GM23338 (cell line): ENCODE data around the gene AMPD3. TPM values are rescaled to one million over a fixed set of nuclear protein-coding genes. Genes with fewer than 3 reads are reported as not detected.

Experiments used
- ATAC-seq: fragments of 200-7000 bp; cut with Tn5 transposase; 3 replicates; pipeline ENCODE4 v1.9.1; 2020
- DNase-seq: peaks from one replicate; pipeline ENCODE4 v3.0.0-alpha.2; 2015; ENCODE audit warnings: low spot score
- H2AFZ ChIP-seq: fragments of 200-600 bp; sonication (generic); 2 replicates; pipeline ENCODE4 v1.8.0; 2016; ENCODE audit warnings: antibody characterized with exemption, mild to moderate bottlenecking, moderate library complexity
- H3F3A ChIP-seq: fragments of 200-600 bp; sonication (generic); replicated peaks from 2 replicates; pipeline ENCODE4 v1.8.0; 2017; ENCODE audit warnings: antibody characterized with exemption, mixed run types, low read depth
- H3K27ac ChIP-seq: fragments of 200-600 bp; sonication (generic); 2 replicates; pipeline ENCODE4 v1.6.1; 2016; ENCODE audit warnings: low read depth
- H3K27me3 ChIP-seq: fragments of 200-600 bp; sonication (generic); 2 replicates; pipeline ENCODE4 v1.8.0; 2016; ENCODE audit warnings: mild to moderate bottlenecking, mixed run types, moderate library complexity; ENCODE audit not compliant: insufficient read depth
- H3K36me3 ChIP-seq: fragments of 200-600 bp; sonication (generic); 2 replicates; pipeline ENCODE4 v1.8.0; 2016; ENCODE audit warnings: mild to moderate bottlenecking; ENCODE audit not compliant: insufficient read depth
- H3K4me1 ChIP-seq: fragments of 200-600 bp; sonication (generic); 2 replicates; pipeline ENCODE4 v1.8.0; 2016; ENCODE audit warnings: mild to moderate bottlenecking, moderate library complexity; ENCODE audit not compliant: insufficient read depth
- H3K4me2 ChIP-seq: fragments of 200-600 bp; sonication (generic); 2 replicates; pipeline ENCODE4 v1.7.1; 2017; ENCODE audit warnings: mixed run types
- H3K4me3 ChIP-seq: fragments of 200-600 bp; sonication (generic); 2 replicates; pipeline ENCODE4 v1.6.1; 2016; ENCODE audit warnings: mixed run types
- H3K79me2 ChIP-seq: fragments of 200-600 bp; sonication (generic); replicated peaks from 2 replicates; pipeline ENCODE4 v1.8.0; 2017; ENCODE audit warnings: mild to moderate bottlenecking; ENCODE audit not compliant: insufficient read depth
- H3K9me2 ChIP-seq: fragments of 200-600 bp; sonication (generic); 2 replicates; pipeline ENCODE4 v1.8.0; 2017; ENCODE audit not compliant: insufficient read depth
- H4K20me1 ChIP-seq: fragments of 200-600 bp; sonication (generic); replicated peaks from 2 replicates; pipeline ENCODE4 v1.8.0; 2017; ENCODE audit warnings: mild to moderate bottlenecking; ENCODE audit not compliant: insufficient read depth
- H3K27ac Mint-ChIP-seq: 2 replicates; pipeline ENCODE4 v1.8.0; 2020; ENCODE audit warnings: inconsistent platforms, mild to moderate bottlenecking, moderate library complexity, mixed read lengths
- H3K27me3 Mint-ChIP-seq: 3 replicates; pipeline ENCODE4 v1.8.0; 2022; ENCODE audit warnings: low read depth, mild to moderate bottlenecking, moderate library complexity, mixed read lengths, inconsistent platforms; ENCODE audit not compliant: insufficient read depth, poor library complexity
- H3K36me3 Mint-ChIP-seq: 3 replicates; pipeline ENCODE4 v1.8.0; 2021; ENCODE audit warnings: low read depth, mild to moderate bottlenecking, inconsistent platforms, moderate library complexity, mixed read lengths
- H3K4me1 Mint-ChIP-seq: 3 replicates; pipeline ENCODE4 v1.8.0; 2020; ENCODE audit warnings: mild to moderate bottlenecking, inconsistent platforms, mixed read lengths
- H3K4me3 Mint-ChIP-seq: 3 replicates; pipeline ENCODE4 v1.8.0; 2021; ENCODE audit warnings: moderate library complexity, mild to moderate bottlenecking, inconsistent platforms, mixed read lengths
- H3K9me3 Mint-ChIP-seq: 3 replicates; pipeline ENCODE4 v1.8.0; 2020; ENCODE audit warnings: moderate library complexity, mild to moderate bottlenecking, inconsistent platforms, mixed read lengths
- EZH2 ChIP-seq: fragments of 200-600 bp; sonication (generic); IDR thresholded peaks from one replicate; pipeline ENCODE4 v1.8.0; 2017; ENCODE audit warnings: antibody characterized with exemption, mild to moderate bottlenecking, low read depth; ENCODE audit not compliant: unreplicated experiment
- STAT1 ChIP-seq: IDR thresholded peaks from one replicate; pipeline ENCODE4 v1.6.1; 2016; ENCODE audit warnings: antibody characterized with exemption; ENCODE audit not compliant: unreplicated experiment
- ZNF114 ChIP-seq: fragments of 250-450 bp; sonication (Bioruptor Pico); IDR thresholded peaks from 2 replicates; pipeline ENCODE4 v1.5.0; 2020; ENCODE audit warnings: mild to moderate bottlenecking, moderate library complexity
- ZNF331 ChIP-seq: fragments of 250-450 bp; sonication (Bioruptor Pico); IDR thresholded peaks from 2 replicates; pipeline ENCODE4 v1.5.0; 2020; ENCODE audit warnings: low read depth, mild to moderate bottlenecking, moderate library complexity
- polyA plus RNA-seq: library from polyadenylated mRNA; unstranded; fragments of >200 nt; fragmentation: Nextera tagmentation; extraction: Ambion mirVana; gene quantifications from 2 replicates; pipeline ENCODE4 v1.2.1, GENCODE V29; 2016
- total RNA-seq: library from RNA; depleted of rRNA; stranded (reverse); fragments of >200 nt; shearing (Covaris generic); gene quantifications from 2 replicates; pipeline ENCODE4 v1.2.3, GENCODE V29; 2014
- TF ChIP-seq, protein P1 (sequence below): fragments of 250-450 bp; sonication (Bioruptor Pico); IDR thresholded peaks from 2 replicates; pipeline ENCODE4 v1.5.0; 2020; ENCODE audit warnings: mild to moderate bottlenecking, moderate library complexity
- TF ChIP-seq, protein P2 (sequence below), 2 experiments: fragments of 200-600 bp in 1 of 2; sonication (generic) in 1 of 2; conservative IDR thresholded peaks; 2 replicates each; pipeline versions ENCODE4 v1.5.1 to v1.6.1; 2016 to 2017; ENCODE audit warnings: antibody characterized with exemption in 2 of 2, low read depth in 2 of 2, mild to moderate bottlenecking in 2 of 2, moderate library complexity in 1 of 2
- TF ChIP-seq, protein P3 (sequence below): IDR thresholded peaks from 2 replicates; pipeline ENCODE4 v1.6.1; 2016; ENCODE audit warnings: antibody characterized with exemption

The AMPD3 gene
- total and polyA plus RNA-seq, 2 experiments from 2014 or later, result 1.6 to 2.1 TPM

DNA sequence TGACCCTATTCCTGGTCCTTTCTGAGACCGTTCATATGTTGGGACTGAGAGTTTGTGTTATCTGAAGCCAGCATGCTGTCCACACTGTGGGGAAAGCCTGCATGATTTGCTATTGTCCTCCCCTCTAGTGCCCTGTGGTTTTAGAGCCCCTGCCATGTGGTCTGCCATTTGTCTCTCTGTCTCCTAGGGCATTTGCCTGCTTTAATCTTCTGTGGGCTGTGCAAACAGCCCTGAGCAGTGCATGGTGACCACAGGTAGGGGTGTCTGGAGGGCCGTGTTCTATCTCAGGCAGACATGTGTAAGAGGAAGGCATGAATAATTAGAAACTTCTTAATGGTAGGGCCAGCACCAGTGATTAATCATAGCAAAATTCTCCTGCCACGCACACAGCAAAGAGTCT, 23.0 kb downstream of the AMPD3 start:
- H3K27me3 ChIP-seq, result no peaks in the 10 kb centered on the region
- Mint-ChIP-seq H3K27ac (no peak overlapping the region), H3K4me3 (no peak overlapping the region; the same call in 2 of the 3 replicates), H3K4me1 (peaks cover 10% of the 10 kb centered on the region; the same call in 2 of the 3 replicates), H3K36me3 (no peaks in the 10 kb centered on the region), H3K27me3 (peaks cover 2% of the 10 kb centered on the region), H3K9me3 (no peaks in the 10 kb centered on the region)
- DNase-seq, result no peak
- TF ChIP-seq, protein P1, sequence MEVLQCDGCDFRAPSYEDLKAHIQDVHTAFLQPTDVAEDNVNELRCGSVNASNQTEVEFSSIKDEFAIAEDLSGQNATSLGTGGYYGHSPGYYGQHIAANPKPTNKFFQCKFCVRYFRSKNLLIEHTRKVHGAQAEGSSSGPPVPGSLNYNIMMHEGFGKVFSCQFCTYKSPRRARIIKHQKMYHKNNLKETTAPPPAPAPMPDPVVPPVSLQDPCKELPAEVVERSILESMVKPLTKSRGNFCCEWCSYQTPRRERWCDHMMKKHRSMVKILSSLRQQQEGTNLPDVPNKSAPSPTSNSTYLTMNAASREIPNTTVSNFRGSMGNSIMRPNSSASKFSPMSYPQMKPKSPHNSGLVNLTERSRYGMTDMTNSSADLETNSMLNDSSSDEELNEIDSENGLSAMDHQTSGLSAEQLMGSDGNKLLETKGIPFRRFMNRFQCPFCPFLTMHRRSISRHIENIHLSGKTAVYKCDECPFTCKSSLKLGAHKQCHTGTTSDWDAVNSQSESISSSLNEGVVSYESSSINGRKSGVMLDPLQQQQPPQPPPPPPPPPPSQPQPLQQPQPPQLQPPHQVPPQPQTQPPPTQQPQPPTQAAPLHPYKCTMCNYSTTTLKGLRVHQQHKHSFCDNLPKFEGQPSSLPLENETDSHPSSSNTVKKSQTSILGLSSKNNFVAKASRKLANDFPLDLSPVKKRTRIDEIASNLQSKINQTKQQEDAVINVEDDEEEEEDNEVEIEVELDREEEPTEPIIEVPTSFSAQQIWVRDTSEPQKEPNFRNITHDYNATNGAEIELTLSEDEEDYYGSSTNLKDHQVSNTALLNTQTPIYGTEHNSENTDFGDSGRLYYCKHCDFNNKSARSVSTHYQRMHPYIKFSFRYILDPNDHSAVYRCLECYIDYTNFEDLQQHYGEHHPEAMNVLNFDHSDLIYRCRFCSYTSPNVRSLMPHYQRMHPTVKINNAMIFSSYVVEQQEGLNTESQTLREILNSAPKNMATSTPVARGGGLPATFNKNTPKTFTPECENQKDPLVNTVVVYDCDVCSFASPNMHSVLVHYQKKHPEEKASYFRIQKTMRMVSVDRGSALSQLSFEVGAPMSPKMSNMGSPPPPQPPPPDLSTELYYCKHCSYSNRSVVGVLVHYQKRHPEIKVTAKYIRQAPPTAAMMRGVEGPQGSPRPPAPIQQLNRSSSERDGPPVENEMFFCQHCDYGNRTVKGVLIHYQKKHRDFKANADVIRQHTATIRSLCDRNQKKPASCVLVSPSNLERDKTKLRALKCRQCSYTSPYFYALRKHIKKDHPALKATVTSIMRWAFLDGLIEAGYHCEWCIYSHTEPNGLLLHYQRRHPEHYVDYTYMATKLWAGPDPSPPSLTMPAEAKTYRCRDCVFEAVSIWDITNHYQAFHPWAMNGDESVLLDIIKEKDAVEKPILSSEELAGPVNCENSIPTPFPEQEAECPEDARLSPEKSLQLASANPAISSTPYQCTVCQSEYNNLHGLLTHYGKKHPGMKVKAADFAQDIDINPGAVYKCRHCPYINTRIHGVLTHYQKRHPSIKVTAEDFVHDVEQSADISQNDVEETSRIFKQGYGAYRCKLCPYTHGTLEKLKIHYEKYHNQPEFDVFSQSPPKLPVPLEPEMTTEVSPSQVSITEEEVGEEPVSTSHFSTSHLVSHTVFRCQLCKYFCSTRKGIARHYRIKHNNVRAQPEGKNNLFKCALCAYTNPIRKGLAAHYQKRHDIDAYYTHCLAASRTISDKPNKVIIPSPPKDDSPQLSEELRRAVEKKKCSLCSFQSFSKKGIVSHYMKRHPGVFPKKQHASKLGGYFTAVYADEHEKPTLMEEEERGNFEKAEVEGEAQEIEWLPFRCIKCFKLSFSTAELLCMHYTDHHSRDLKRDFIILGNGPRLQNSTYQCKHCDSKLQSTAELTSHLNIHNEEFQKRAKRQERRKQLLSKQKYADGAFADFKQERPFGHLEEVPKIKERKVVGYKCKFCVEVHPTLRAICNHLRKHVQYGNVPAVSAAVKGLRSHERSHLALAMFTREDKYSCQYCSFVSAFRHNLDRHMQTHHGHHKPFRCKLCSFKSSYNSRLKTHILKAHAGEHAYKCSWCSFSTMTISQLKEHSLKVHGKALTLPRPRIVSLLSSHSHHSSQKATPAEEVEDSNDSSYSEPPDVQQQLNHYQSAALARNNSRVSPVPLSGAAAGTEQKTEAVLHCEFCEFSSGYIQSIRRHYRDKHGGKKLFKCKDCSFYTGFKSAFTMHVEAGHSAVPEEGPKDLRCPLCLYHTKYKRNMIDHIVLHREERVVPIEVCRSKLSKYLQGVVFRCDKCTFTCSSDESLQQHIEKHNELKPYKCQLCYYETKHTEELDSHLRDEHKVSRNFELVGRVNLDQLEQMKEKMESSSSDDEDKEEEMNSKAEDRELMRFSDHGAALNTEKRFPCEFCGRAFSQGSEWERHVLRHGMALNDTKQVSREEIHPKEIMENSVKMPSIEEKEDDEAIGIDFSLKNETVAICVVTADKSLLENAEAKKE (CRISPR knock-in tag), result no peak
- TF ChIP-seq ZNF331 (CRISPR knock-in tag) (no peak), ZNF114 (CRISPR knock-in tag) (no peak), EZH2 (no peak), STAT1 (no peak)
- TF ChIP-seq, protein P2, sequence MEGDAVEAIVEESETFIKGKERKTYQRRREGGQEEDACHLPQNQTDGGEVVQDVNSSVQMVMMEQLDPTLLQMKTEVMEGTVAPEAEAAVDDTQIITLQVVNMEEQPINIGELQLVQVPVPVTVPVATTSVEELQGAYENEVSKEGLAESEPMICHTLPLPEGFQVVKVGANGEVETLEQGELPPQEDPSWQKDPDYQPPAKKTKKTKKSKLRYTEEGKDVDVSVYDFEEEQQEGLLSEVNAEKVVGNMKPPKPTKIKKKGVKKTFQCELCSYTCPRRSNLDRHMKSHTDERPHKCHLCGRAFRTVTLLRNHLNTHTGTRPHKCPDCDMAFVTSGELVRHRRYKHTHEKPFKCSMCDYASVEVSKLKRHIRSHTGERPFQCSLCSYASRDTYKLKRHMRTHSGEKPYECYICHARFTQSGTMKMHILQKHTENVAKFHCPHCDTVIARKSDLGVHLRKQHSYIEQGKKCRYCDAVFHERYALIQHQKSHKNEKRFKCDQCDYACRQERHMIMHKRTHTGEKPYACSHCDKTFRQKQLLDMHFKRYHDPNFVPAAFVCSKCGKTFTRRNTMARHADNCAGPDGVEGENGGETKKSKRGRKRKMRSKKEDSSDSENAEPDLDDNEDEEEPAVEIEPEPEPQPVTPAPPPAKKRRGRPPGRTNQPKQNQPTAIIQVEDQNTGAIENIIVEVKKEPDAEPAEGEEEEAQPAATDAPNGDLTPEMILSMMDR (conservative IDR thresholded peaks at IDR 0.05; ENCODE audit: low read depth in 2 of 2), result no peak
- TF ChIP-seq, protein P3, sequence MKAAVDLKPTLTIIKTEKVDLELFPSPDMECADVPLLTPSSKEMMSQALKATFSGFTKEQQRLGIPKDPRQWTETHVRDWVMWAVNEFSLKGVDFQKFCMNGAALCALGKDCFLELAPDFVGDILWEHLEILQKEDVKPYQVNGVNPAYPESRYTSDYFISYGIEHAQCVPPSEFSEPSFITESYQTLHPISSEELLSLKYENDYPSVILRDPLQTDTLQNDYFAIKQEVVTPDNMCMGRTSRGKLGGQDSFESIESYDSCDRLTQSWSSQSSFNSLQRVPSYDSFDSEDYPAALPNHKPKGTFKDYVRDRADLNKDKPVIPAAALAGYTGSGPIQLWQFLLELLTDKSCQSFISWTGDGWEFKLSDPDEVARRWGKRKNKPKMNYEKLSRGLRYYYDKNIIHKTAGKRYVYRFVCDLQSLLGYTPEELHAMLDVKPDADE, result no peak
- H3F3A ChIP-seq, result no peaks in the 10 kb centered on the region
- no peaks in the 10 kb centered on the region for H3K79me2 ChIP-seq
- H3K27ac ChIP-seq, result no peak overlapping the region
- no peak overlapping the region for H3K4me2 ChIP-seq
- no peaks in the 10 kb centered on the region for H3K9me2 ChIP-seq
- ATAC-seq, result no peak
- no peaks in the 10 kb centered on the region for H3K4me1 ChIP-seq
- H3K36me3 ChIP-seq, result no peaks in the 10 kb centered on the region
- H4K20me1 ChIP-seq, result no peaks in the 10 kb centered on the region
- H3K4me3 ChIP-seq, result no peak overlapping the region
- H2AFZ ChIP-seq, result no peak overlapping the region
